PFSK-1 (cell line): ENCODE data around the gene UTRN.

Source experiments
- FOXP2 ChIP-seq: optimal IDR thresholded peaks from 2 replicates; pipeline ENCODE3; 2011; ENCODE audit warnings: borderline replicate concordance, control low read depth, inconsistent platforms; ENCODE audit not compliant: insufficient read depth; ENCODE audit errors: extremely low read length, extremely low read depth
- POLR2AphosphoS5 ChIP-seq: IDR thresholded peaks from 2 replicates; pipeline ENCODE4 v1.6.1; 2012; ENCODE audit warnings: low read depth, mild to moderate bottlenecking, control low read depth, low read length, moderate library complexity
- SIN3A ChIP-seq: IDR thresholded peaks from 2 replicates; pipeline ENCODE4 v1.6.1; 2012; ENCODE audit warnings: mild to moderate bottlenecking, low read length, moderate library complexity, borderline replicate concordance; ENCODE audit not compliant: insufficient read depth
- TAF1 ChIP-seq: IDR thresholded peaks from 2 replicates; pipeline ENCODE4 v1.6.1; 2012; ENCODE audit warnings: low read length, control low read depth, borderline replicate concordance; ENCODE audit not compliant: insufficient read depth
- TF ChIP-seq, protein P1 (sequence below), 2 experiments: IDR thresholded peaks; 2 replicates each; pipeline versions ENCODE4 v1.6.1 to v1.8.0; 2011 to 2012; ENCODE audit warnings: low read depth in 2 of 2, low read length in 2 of 2, control low read depth in 1 of 2, inconsistent platforms in 1 of 2, mild to moderate bottlenecking in 1 of 2, moderate library complexity in 1 of 2; ENCODE audit not compliant: insufficient read depth in 1 of 2

UTRN gene

GRCh38 chr6:144250276-144250675 lies 34.9 kb upstream of the UTRN start:
- TF ChIP-seq, protein P1, sequence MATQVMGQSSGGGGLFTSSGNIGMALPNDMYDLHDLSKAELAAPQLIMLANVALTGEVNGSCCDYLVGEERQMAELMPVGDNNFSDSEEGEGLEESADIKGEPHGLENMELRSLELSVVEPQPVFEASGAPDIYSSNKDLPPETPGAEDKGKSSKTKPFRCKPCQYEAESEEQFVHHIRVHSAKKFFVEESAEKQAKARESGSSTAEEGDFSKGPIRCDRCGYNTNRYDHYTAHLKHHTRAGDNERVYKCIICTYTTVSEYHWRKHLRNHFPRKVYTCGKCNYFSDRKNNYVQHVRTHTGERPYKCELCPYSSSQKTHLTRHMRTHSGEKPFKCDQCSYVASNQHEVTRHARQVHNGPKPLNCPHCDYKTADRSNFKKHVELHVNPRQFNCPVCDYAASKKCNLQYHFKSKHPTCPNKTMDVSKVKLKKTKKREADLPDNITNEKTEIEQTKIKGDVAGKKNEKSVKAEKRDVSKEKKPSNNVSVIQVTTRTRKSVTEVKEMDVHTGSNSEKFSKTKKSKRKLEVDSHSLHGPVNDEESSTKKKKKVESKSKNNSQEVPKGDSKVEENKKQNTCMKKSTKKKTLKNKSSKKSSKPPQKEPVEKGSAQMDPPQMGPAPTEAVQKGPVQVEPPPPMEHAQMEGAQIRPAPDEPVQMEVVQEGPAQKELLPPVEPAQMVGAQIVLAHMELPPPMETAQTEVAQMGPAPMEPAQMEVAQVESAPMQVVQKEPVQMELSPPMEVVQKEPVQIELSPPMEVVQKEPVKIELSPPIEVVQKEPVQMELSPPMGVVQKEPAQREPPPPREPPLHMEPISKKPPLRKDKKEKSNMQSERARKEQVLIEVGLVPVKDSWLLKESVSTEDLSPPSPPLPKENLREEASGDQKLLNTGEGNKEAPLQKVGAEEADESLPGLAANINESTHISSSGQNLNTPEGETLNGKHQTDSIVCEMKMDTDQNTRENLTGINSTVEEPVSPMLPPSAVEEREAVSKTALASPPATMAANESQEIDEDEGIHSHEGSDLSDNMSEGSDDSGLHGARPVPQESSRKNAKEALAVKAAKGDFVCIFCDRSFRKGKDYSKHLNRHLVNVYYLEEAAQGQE (IDR thresholded peaks at IDR 0.05; ENCODE audit: insufficient read depth in 1 of 2, low read depth in 2 of 2, low read length in 2 of 2) = no peak
- TF ChIP-seq POLR2AphosphoS5 (no peak), SIN3A (no peak), FOXP2 (no peak), TAF1 (no peak)

- TF ChIP-seq TAF1 (no peak), FOXP2 (no peak), SIN3A (no peak), POLR2AphosphoS5 (no peak)
- TF ChIP-seq, protein P1 (IDR thresholded peaks at IDR 0.05; ENCODE audit: insufficient read depth in 1 of 2, low read depth in 2 of 2, low read length in 2 of 2) = no peak
Observed at GRCh38 chr6:144252259-144252658, 32.9 kb upstream of the UTRN start.

- TF ChIP-seq POLR2AphosphoS5 (no peak), TAF1 (no peak), FOXP2 (no peak), SIN3A (no peak)
- TF ChIP-seq, protein P1 (IDR thresholded peaks at IDR 0.05; ENCODE audit: insufficient read depth in 1 of 2, low read depth in 2 of 2, low read length in 2 of 2) = no peak
Observed at GRCh38 chr6:144259986-144260385, 25.1 kb upstream of the UTRN start.

DNA sequence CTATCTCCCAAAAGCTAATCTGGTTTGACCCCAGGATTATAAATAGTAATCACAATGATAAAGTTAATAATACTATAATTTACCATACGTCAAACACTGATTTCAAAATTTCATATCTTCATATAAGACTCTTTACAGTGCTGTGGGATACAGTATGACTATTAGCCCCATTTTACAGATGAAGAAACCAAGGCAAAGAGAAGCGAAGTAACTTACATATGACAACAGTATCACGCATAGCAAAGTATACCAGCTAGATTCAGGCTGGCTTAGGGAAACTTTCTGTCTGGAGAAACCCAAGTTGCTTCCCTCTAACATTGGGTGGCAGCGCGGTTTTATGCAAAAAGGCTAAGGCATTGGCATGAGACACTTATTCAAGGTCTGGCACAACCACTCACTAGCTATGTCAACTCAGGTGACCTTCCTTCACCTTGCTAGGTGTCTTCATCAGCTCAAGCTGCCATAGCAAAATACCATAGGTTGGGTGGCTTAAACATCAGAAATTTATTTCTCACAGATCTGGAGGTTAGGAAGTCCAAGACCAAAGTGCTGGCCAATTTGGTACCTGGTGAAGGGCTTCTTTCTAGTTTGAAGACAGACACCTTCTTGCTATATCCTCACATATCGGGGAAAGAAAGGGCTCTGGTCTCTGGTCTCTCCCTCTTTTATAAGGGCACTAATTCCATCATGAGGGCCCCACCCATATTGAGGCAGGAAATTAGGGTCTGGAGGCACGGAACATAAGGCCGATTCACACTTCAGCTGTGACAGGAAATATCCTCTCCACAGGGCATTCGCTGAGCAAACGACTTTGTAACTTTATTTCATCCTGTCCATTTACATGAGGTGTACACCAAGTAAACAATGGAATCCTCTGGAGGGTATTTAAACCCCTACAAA lies 22.4 kb upstream of the UTRN start:
- no peak for TF ChIP-seq TAF1
- no peak for TF ChIP-seq SIN3A
- TF ChIP-seq, protein P1 (IDR thresholded peaks at IDR 0.05; ENCODE audit: insufficient read depth in 1 of 2, low read depth in 2 of 2, low read length in 2 of 2) = no peak
- no peak for TF ChIP-seq FOXP2
- no peak for TF ChIP-seq POLR2AphosphoS5
